HepG2 (cell line): ENCODE data around the gene IFI27L2. TPM values are rescaled to one million over a fixed set of nuclear protein-coding genes. Genes with fewer than 3 reads are reported as not detected.

Source experiments
- BCLAF1 ChIP-seq: fragments of 450-650 bp; IDR thresholded peaks from 2 replicates; pipeline ENCODE4 v1.6.1; 2017; ENCODE audit warnings: mild to moderate bottlenecking
- GATA4 ChIP-seq: sonication (generic); IDR thresholded peaks from 2 replicates; pipeline ENCODE4 v1.6.1; 2016; ENCODE audit warnings: antibody characterized with exemption, low read depth, borderline replicate concordance
- GFI1 ChIP-seq: sonication (generic); formaldehyde crosslinking; IDR thresholded peaks from 2 replicates; pipeline ENCODE4 v1.5.0; 2020; ENCODE audit warnings: missing genetic modification reagents, mild to moderate bottlenecking, borderline replicate concordance
- HDAC6 ChIP-seq: fragments of 200-600 bp; sonication (generic); IDR thresholded peaks from 2 replicates; pipeline ENCODE4 v1.7.0; 2017; ENCODE audit warnings: mild to moderate bottlenecking, antibody characterized with exemption, low read length, low read depth
- HOMEZ ChIP-seq: IDR thresholded peaks from 2 replicates; pipeline ENCODE4 v1.6.1; 2016; ENCODE audit warnings: low read depth
- JARID2 ChIP-seq: sonication (generic); formaldehyde crosslinking; IDR thresholded peaks from 2 replicates; pipeline ENCODE4 v1.8.1; 2023; ENCODE audit warnings: missing genetic modification reagents, inconsistent platforms; ENCODE audit not compliant: insufficient replicate concordance
- NFE2 ChIP-seq: sonication (generic); formaldehyde crosslinking; IDR thresholded peaks from 2 replicates; pipeline ENCODE4 v1.4.0; 2020; ENCODE audit warnings: missing genetic modification reagents
- TBP ChIP-seq: sonication (generic); formaldehyde crosslinking; IDR thresholded peaks from 2 replicates; pipeline ENCODE4 v1.5.0; 2020; ENCODE audit warnings: missing genetic modification reagents
- TEAD2 ChIP-seq: sonication (generic); formaldehyde crosslinking; IDR thresholded peaks from 2 replicates; pipeline ENCODE4 v1.9.0; 2021; ENCODE audit warnings: missing genetic modification reagents
- WIZ ChIP-seq: sonication (generic); formaldehyde crosslinking; IDR thresholded peaks from 2 replicates; pipeline ENCODE4 v1.5.1; 2020; ENCODE audit warnings: mild to moderate bottlenecking, missing genetic modification reagents
- ZBTB38 ChIP-seq: sonication (generic); formaldehyde crosslinking; IDR thresholded peaks from 2 replicates; pipeline ENCODE4 v1.5.1; 2020; ENCODE audit warnings: mild to moderate bottlenecking, missing genetic modification reagents
- ZNF142 ChIP-seq: sonication (generic); formaldehyde crosslinking; IDR thresholded peaks from 2 replicates; pipeline ENCODE4 v1.4.0; 2020; ENCODE audit warnings: missing genetic modification reagents
- ZNF160 ChIP-seq: sonication (generic); formaldehyde crosslinking; IDR thresholded peaks from 2 replicates; pipeline ENCODE4 v1.8.0; 2022; ENCODE audit warnings: mild to moderate bottlenecking, inconsistent platforms, missing genetic modification reagents
- ZNF232 ChIP-seq: sonication (generic); formaldehyde crosslinking; IDR thresholded peaks from 2 replicates; pipeline ENCODE4 v1.4.0; 2020; ENCODE audit warnings: missing genetic modification reagents, borderline replicate concordance
- ZNF432 ChIP-seq: sonication (generic); formaldehyde crosslinking; IDR thresholded peaks from 2 replicates; pipeline ENCODE4 v1.5.0; 2020; ENCODE audit warnings: missing genetic modification reagents, mild to moderate bottlenecking, borderline replicate concordance
- ZNF576 ChIP-seq: sonication (generic); formaldehyde crosslinking; IDR thresholded peaks from 2 replicates; pipeline ENCODE4 v1.4.0; 2020; ENCODE audit warnings: mild to moderate bottlenecking, missing genetic modification reagents
- ZNF577 ChIP-seq: sonication (generic); formaldehyde crosslinking; IDR thresholded peaks from 2 replicates; pipeline ENCODE4 v1.4.0; 2020; ENCODE audit warnings: mild to moderate bottlenecking, low read depth, missing genetic modification reagents, borderline replicate concordance
- ZNF580 ChIP-seq: IDR thresholded peaks from 2 replicates; pipeline ENCODE4 v1.6.1; 2016; ENCODE audit warnings: low read depth, borderline replicate concordance
- polyA plus RNA-seq, 8 experiments: library from polyadenylated mRNA; depleted of rRNA in 3 of 8; stranded (reverse) in 7 of 8; unstranded in 1 of 8; fragments of >200 nt; fragmentation: Illumina TruSeq in 4 of 8; extraction: Trizol in 4 of 8; gene quantifications; 2 replicates each; pipeline versions ENCODE4 v1.2.1 to v1.2.3, GENCODE V29; 2011 to 2016; ENCODE audit warnings: low read depth in 4 of 8, missing spikeins in 1 of 8, mixed read lengths in 1 of 8; ENCODE audit not compliant: insufficient read depth in 1 of 8
- total RNA-seq, 5 experiments: library from RNA; depleted of rRNA; stranded (reverse); fragments of >200 nt; fragmentation: Illumina TruSeq; extraction: Trizol; gene quantifications; 2 replicates each; pipeline ENCODE4 v1.2.3, GENCODE V29; 2016; ENCODE audit warnings: low read depth in 1 of 5

The IFI27L2 gene
- total and polyA plus RNA-seq, 2 of the 13 experiments (the other 11 are each of a cell fraction or from before 2014, with no cell fraction given): 4.3 to 4.8 TPM

- TF ChIP-seq BCLAF1 (no peak), ZNF160 (no peak), TEAD2 (CRISPR knock-in tag) (no peak), WIZ (CRISPR knock-in tag) (no peak), ZNF142 (peak; percentile 12; the same call in 1 of the 2 replicates), ZNF232 (0 out of 2 replicates have a peak, but pooled peaks have one; percentile 22), JARID2 (CRISPR knock-in tag) (no peak), TBP (0 out of 2 replicates have a peak, but pooled peaks have one; percentile 31), NFE2 (CRISPR knock-in tag) (no peak), GFI1 (CRISPR knock-in tag) (peak; percentile 58; the same call in 1 of the 2 replicates), ZNF577 (CRISPR knock-in tag) (no peak), ZBTB38 (0 out of 2 replicates have a peak, but pooled peaks have one; percentile 44), HOMEZ (CRISPR knock-in tag) (no peak), HDAC6 (no peak), GATA4 (peak; percentile 53; the same call in 1 of the 2 replicates), ZNF432 (CRISPR knock-in tag) (no peak), ZNF576 (CRISPR knock-in tag) (no peak), ZNF580 (CRISPR knock-in tag) (peak; percentile 52; the same call in 1 of the 2 replicates)
Observed at GRCh38 chr14:94080621-94081385, 48.6 kb downstream of the IFI27L2 start, which contains the start of the genes DDX24 and IFI27L1 (continued).
